ENCODE data around the gene AVL9. TPM values are rescaled to one million over a fixed set of nuclear protein-coding genes. Genes with fewer than 3 reads are reported as not detected.
"Not testable (repeated sequence)": the region's sequence is repeated elsewhere in the genome, so short reads cannot be mapped to it uniquely, and the experiment has no call there.

Gene AVL9
- polyA plus RNA-seq, 1 of the 3 experiments (the other 2 are of a cell fraction): 8.9 TPM

DNA sequence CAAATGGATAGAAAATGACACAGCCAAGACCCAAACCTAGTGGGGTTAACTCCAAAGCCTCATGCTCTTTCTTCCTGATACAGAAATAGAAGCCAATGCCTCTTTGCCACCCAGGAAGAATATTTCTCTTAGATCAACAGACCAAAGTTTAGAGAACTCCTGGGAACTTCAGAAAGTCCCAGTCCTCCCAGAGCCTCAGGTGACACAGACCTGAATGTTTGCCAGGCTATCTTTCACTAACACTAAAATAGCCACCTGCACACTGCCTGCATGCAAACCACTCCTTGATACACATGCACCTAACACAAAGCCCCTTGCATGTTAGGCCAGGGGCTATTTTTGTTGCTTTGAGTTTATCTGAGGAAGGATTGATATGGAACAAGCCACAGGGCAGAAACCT lies 32.8 kb upstream of the AVL9 start (continued):
- TF ChIP-seq, protein P1, sequence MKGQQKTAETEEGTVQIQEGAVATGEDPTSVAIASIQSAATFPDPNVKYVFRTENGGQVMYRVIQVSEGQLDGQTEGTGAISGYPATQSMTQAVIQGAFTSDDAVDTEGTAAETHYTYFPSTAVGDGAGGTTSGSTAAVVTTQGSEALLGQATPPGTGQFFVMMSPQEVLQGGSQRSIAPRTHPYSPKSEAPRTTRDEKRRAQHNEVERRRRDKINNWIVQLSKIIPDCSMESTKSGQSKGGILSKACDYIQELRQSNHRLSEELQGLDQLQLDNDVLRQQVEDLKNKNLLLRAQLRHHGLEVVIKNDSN (IDR thresholded peaks at IDR 0.05; ENCODE audit: borderline replicate concordance, low read depth): no peak
- no peak for TF ChIP-seq MXI1 (IDR thresholded peaks at IDR 0.05; ENCODE audit: low read depth, low read length)
- TF ChIP-seq SMC3 (IDR thresholded peaks at IDR 0.05; ENCODE audit: low read depth, low read length): no peak
- TF ChIP-seq SIN3A (IDR thresholded peaks at IDR 0.05; ENCODE audit: borderline replicate concordance, low read depth, low read length): no peak
- TF ChIP-seq FOXJ3 (CRISPR knock-in tag; IDR thresholded peaks at IDR 0.05): no peak
- no peak for TF ChIP-seq EZH2phosphoT487 (IDR thresholded peaks at IDR 0.05; ENCODE audit: borderline replicate concordance, low read depth)
- TF ChIP-seq, protein P2, sequence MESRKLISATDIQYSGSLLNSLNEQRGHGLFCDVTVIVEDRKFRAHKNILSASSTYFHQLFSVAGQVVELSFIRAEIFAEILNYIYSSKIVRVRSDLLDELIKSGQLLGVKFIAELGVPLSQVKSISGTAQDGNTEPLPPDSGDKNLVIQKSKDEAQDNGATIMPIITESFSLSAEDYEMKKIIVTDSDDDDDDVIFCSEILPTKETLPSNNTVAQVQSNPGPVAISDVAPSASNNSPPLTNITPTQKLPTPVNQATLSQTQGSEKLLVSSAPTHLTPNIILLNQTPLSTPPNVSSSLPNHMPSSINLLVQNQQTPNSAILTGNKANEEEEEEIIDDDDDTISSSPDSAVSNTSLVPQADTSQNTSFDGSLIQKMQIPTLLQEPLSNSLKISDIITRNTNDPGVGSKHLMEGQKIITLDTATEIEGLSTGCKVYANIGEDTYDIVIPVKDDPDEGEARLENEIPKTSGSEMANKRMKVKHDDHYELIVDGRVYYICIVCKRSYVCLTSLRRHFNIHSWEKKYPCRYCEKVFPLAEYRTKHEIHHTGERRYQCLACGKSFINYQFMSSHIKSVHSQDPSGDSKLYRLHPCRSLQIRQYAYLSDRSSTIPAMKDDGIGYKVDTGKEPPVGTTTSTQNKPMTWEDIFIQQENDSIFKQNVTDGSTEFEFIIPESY (IDR thresholded peaks at IDR 0.05; ENCODE audit: borderline replicate concordance, low read depth): no peak

DNA sequence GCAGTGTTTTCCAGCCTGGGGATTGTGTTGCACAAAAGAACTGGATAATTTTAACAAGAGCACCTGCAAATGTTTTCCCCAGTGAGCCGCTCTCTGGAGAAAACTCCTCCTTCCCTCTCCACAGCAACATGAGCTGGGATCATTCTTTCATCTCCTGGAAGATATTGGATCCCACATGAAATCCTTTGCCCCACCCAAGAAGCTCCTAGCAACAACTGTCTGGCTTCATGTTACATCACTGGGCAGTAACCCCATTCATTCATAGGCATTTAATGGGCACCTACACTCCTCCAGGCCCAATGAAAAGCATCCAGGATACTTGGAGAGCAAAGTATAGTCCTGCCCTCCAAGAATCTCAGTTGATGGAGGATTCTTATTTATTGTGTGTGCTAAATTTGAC lies 32.3 kb upstream of the AVL9 start:
- Histone ChIP-seq H4K20me1 (ENCODE audit: insufficient read depth) (no peaks in the 10 kb centered on the region), H3K9me2 (no peaks in the 10 kb centered on the region), H3K4me3 (ENCODE audit: low read depth in 2 of 2, low read length in 1 of 2) (no peak overlapping the region), H3K4me1 (ENCODE audit: control insufficient read depth in 1 of 2, insufficient read depth in 2 of 2, low read depth in 1 of 2, low read length in 1 of 2) (no peaks in the 10 kb centered on the region), H3K36me3 (replicated peaks in 1 of 2; ENCODE audit: control insufficient read depth in 1 of 2, insufficient read depth in 2 of 2, low read length in 1 of 2) (no peaks in the 10 kb centered on the region), H3K79me2 (ENCODE audit: insufficient read depth) (no peaks in the 10 kb centered on the region), H3K9ac (no peak overlapping the region), H3K27ac (ENCODE audit: low read depth in 2 of 2, low read length in 1 of 2) (no peak overlapping the region), H3K4me2 (no peak overlapping the region), H3K27me3 (ENCODE audit: insufficient read depth) (no peaks in the 10 kb centered on the region), H3K9me3 (no peaks in the 10 kb centered on the region), H2AFZ (ENCODE audit: low read depth) (no peak overlapping the region), H3F3A (replicated peaks; ENCODE audit: insufficient read depth) (no peaks in the 10 kb centered on the region)
- no peak for TF ChIP-seq MXI1 (IDR thresholded peaks at IDR 0.05; ENCODE audit: low read depth, low read length)
- TF ChIP-seq RCOR1 (IDR thresholded peaks at IDR 0.05; ENCODE audit: low read length): no peak
- WGBS (ENCODE audit: low lambda C conversion rate): 79% methylated on average over 1 of the region's 1 CpG
- ChIA-PET POLR2A (no interaction called here), CTCF (no interaction called here)
- DNase-seq: no peak

DNA sequence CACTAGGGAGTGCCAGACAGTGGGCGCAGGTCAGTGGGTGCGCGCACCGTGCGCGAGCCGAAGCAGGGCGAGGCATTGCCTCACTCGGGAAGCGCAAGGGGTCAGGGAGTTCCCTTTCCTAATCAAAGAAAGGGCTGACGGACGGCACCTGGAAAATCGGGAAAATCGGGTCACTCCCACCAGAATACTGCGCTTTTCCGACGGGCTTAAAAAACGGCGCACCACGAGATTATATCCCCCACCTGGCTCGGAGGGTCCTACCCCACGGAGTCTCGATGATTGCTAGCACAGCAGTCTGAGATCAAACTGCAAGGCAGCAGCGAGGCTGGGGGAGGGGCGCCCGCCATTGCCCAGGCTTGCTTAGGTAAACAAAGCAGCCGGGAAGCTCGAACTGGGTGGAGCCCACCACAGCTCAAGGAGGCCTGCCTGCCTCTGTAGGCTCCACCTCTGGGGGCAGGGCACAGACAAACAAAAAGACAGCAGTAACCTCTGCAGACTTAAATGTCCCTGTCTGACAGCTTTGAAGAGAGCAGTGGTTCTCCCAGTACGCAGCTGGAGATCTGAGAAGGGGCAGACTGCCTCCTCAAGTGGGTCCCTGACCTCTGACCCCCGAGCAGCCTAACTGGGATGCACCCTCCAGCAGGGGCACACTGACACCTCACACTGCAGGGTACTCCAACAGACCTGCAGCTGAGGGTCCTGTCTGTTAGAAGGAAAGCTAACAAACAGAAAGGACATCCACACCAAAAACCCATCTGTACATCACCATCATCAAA lies 30.5 kb upstream of the AVL9 start:
- WGBS (ENCODE audit: low lambda C conversion rate): 59% methylated on average over 14 of the region's 30 CpGs
- H2AFZ ChIP-seq (ENCODE audit: low read depth); H3K27ac ChIP-seq (ENCODE audit: low read depth in 2 of 2, low read length in 1 of 2); H3K9me3 ChIP-seq; H3K79me2 ChIP-seq (ENCODE audit: insufficient read depth); H3K9ac ChIP-seq; H3K4me1 ChIP-seq (ENCODE audit: control insufficient read depth in 1 of 2, insufficient read depth in 2 of 2, low read depth in 1 of 2, low read length in 1 of 2); H3K27me3 ChIP-seq (ENCODE audit: insufficient read depth); CTCF ChIA-PET; H3K4me3 ChIP-seq (ENCODE audit: low read depth in 2 of 2, low read length in 1 of 2); DNase-seq; H3F3A ChIP-seq (replicated peaks; ENCODE audit: insufficient read depth); H4K20me1 ChIP-seq (ENCODE audit: insufficient read depth); H3K9me2 ChIP-seq; POLR2A ChIA-PET; H3K4me2 ChIP-seq; H3K36me3 ChIP-seq (replicated peaks in 1 of 2; ENCODE audit: control insufficient read depth in 1 of 2, insufficient read depth in 2 of 2, low read length in 1 of 2): not testable (repeated sequence)

DNA sequence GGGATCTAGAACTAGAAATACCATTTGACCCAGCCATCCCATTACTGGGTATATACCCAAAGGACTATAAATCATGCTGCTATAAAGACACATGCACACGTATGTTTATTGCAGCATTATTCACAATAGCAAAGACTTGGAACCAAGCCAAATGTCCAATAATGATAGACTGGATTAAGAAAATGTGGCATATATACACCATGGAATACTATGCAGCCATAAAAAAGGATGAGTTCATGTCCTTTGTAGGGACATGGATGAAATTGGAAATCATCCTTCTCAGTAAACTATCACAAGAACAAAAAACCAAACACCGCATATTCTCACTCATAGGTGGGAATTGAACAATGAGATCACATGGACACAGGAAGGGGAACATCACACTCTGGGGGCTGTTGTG lies 25.3 kb upstream of the AVL9 start:
- DNase-seq; CTCF ChIA-PET; H3K27ac ChIP-seq (ENCODE audit: low read depth in 2 of 2, low read length in 1 of 2); H3K4me2 ChIP-seq; H3K9me2 ChIP-seq; H2AFZ ChIP-seq (ENCODE audit: low read depth); H3K9me3 ChIP-seq; H3F3A ChIP-seq (replicated peaks; ENCODE audit: insufficient read depth); H3K79me2 ChIP-seq (ENCODE audit: insufficient read depth); H3K4me3 ChIP-seq (ENCODE audit: low read depth in 2 of 2, low read length in 1 of 2); H3K4me1 ChIP-seq (ENCODE audit: control insufficient read depth in 1 of 2, insufficient read depth in 2 of 2, low read depth in 1 of 2, low read length in 1 of 2); H4K20me1 ChIP-seq (ENCODE audit: insufficient read depth); H3K27me3 ChIP-seq (ENCODE audit: insufficient read depth); H3K36me3 ChIP-seq (replicated peaks in 1 of 2; ENCODE audit: control insufficient read depth in 1 of 2, insufficient read depth in 2 of 2, low read length in 1 of 2); H3K9ac ChIP-seq; POLR2A ChIA-PET: not testable (repeated sequence)
- 20% methylated on average over 1 of the region's 2 CpGs for WGBS (ENCODE audit: low lambda C conversion rate)
